Measurements from ENCODE around the gene ZNF718.
"Not testable (repeated sequence)": the region's sequence is repeated elsewhere in the genome, so short reads cannot be mapped to it uniquely, and the experiment has no call there.

DNA sequence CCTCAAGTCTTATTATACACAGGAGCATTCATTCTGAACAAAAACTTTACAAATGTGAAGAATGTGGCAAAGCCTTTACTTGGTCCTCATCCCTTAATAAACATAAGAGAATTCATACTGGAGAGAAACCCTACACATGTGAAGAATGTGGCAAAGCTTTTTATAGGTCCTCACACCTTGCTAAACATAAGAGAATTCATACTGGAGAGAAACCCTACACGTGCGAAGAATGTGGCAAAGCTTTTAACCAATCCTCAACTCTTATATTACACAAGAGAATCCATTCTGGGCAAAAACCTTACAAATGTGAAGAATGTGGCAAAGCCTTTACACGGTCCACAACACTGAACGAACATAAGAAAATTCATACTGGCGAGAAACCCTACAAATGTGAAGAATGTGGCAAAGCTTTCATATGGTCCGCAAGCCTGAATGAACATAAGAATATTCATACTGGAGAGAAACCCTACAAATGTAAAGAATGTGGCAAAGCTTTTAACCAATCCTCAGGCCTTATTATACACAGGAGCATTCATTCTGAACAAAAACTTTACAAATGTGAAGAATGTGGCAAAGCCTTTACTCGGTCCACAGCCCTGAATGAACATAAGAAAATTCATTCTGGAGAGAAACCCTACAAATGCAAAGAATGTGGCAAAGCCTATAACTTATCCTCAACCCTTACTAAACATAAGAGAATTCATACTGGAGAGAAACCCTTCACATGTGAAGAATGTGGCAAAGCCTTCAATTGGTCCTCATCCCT is 37.6 kb upstream of the ZNF718 start:
- TF ChIP-seq, protein P1, sequence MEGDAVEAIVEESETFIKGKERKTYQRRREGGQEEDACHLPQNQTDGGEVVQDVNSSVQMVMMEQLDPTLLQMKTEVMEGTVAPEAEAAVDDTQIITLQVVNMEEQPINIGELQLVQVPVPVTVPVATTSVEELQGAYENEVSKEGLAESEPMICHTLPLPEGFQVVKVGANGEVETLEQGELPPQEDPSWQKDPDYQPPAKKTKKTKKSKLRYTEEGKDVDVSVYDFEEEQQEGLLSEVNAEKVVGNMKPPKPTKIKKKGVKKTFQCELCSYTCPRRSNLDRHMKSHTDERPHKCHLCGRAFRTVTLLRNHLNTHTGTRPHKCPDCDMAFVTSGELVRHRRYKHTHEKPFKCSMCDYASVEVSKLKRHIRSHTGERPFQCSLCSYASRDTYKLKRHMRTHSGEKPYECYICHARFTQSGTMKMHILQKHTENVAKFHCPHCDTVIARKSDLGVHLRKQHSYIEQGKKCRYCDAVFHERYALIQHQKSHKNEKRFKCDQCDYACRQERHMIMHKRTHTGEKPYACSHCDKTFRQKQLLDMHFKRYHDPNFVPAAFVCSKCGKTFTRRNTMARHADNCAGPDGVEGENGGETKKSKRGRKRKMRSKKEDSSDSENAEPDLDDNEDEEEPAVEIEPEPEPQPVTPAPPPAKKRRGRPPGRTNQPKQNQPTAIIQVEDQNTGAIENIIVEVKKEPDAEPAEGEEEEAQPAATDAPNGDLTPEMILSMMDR (IDR thresholded peaks at IDR 0.05; ENCODE audit: poor library complexity), result not testable (repeated sequence)
- not testable (repeated sequence) for TF ChIP-seq EZH2phosphoT487 (IDR thresholded peaks at IDR 0.05; ENCODE audit: low read depth, severe bottlenecking, unreplicated experiment)
